22Rv1 (cell line): ENCODE results near the gene PFKFB3.

Experiments used
- CTCF ChIP-seq: fragments of 450-650 bp; IDR thresholded peaks from 2 replicates; pipeline ENCODE4 v1.5.1; 2017; ENCODE audit warnings: mild to moderate bottlenecking
- ZFX ChIP-seq: fragments of 450-650 bp; IDR thresholded peaks from 2 replicates; pipeline ENCODE4 v1.6.1; 2017; ENCODE audit warnings: antibody characterized with exemption, borderline replicate concordance

- no peak for TF ChIP-seq CTCF
- no peak for TF ChIP-seq ZFX
These were observed 25.3 kb downstream of the PFKFB3 start for GRCh38 chr10:6228010-6228511.
